22Rv1 (cell line): Measurements from ENCODE around the gene HTATSF1.

Source experiments
- CTCF ChIP-seq: fragments of 450-650 bp; IDR thresholded peaks from 2 replicates; pipeline ENCODE4 v1.5.1; 2017; ENCODE audit warnings: mild to moderate bottlenecking
- ZFX ChIP-seq: fragments of 450-650 bp; IDR thresholded peaks from 2 replicates; pipeline ENCODE4 v1.6.1; 2017; ENCODE audit warnings: antibody characterized with exemption, borderline replicate concordance

- no peak for TF ChIP-seq CTCF
- no peak for TF ChIP-seq ZFX
Measured at GRCh38 chrX:136493011-136493410, 4.4 kb upstream of the HTATSF1 start.
